GM10266 (cell line): Measurements from ENCODE around the gene PLK1.

ENCODE experiments used
- DNase-seq: peaks from one replicate; pipeline ENCODE4 v3.0.0; 2012; ENCODE audit errors: extremely low spot score
- CTCF ChIP-seq: IDR thresholded peaks from 2 replicates; pipeline ENCODE4 v1.5.1; 2012; ENCODE audit warnings: mild to moderate bottlenecking, low read depth; ENCODE audit not compliant: control insufficient read depth, insufficient read depth; ENCODE audit errors: missing control alignments

PLK1 gene

GRCh38 chr16:23682181-23682580 lies 3.5 kb downstream of the PLK1 start:
- DNase-seq: no peak
- TF ChIP-seq CTCF: no peak

GRCh38 chr16:23683487-23683886 lies 4.8 kb downstream of the PLK1 start:
- DNase-seq: no peak
- TF ChIP-seq CTCF: no peak

- no peak for DNase-seq
- TF ChIP-seq CTCF: no peak
These were observed 8.5 kb downstream of the PLK1 start for GRCh38 chr16:23687034-23687808.

- no peak for DNase-seq
- no peak for TF ChIP-seq CTCF
These were observed 10.9 kb downstream of the PLK1 start for GRCh38 chr16:23689442-23690187.

GRCh38 chr16:23690771-23691482 lies 12.2 kb downstream of the PLK1 start:
- no peak for DNase-seq
- no peak for TF ChIP-seq CTCF

GRCh38 chr16:23691483-23692189 lies 12.9 kb downstream of the PLK1 start:
- no peak for TF ChIP-seq CTCF
- DNase-seq: no peak
